Neural progenitor cell (in vitro differentiated cells): ENCODE results near the gene SERPINB6. TPM values are rescaled to one million over a fixed set of nuclear protein-coding genes. Genes with fewer than 3 reads are reported as not detected.

Source experiments
- DNase-seq: peaks from one replicate; pipeline ENCODE4 v3.0.0-alpha.2; 2016; ENCODE audit warnings: low spot score
- H2AFZ ChIP-seq: fragments of 200-600 bp; sonication (generic); replicated peaks from 2 replicates; pipeline ENCODE4 v1.6.1; 2016; ENCODE audit warnings: antibody characterized with exemption
- H3F3A ChIP-seq: fragments of 200-600 bp; sonication (generic); 2 replicates; pipeline ENCODE4 v1.6.1; 2016; ENCODE audit warnings: antibody characterized with exemption, low read depth
- H3K27ac ChIP-seq: fragments of 200-600 bp; sonication (generic); 2 replicates; pipeline ENCODE4 v1.5.1; 2016; ENCODE audit warnings: mild to moderate bottlenecking
- H3K27me3 ChIP-seq: fragments of 200-600 bp; sonication (generic); 2 replicates; pipeline ENCODE4 v1.6.1; 2016; ENCODE audit warnings: mild to moderate bottlenecking, moderate library complexity
- H3K36me3 ChIP-seq: fragments of 200-600 bp; sonication (generic); 2 replicates; pipeline ENCODE4 v1.5.1; 2016
- H3K4me1 ChIP-seq: fragments of 200-600 bp; sonication (generic); 2 replicates; pipeline ENCODE4 v1.6.1; 2016; ENCODE audit warnings: mixed run types
- H3K4me2 ChIP-seq: fragments of 200-600 bp; sonication (generic); 2 replicates; pipeline ENCODE4 v1.6.1; 2016
- H3K4me3 ChIP-seq: fragments of 200-600 bp; sonication (generic); 2 replicates; pipeline ENCODE4 v1.5.1; 2016
- H3K79me2 ChIP-seq: fragments of 200-600 bp; sonication (generic); 2 replicates; pipeline ENCODE4 v1.6.1; 2016; ENCODE audit warnings: low read depth
- H3K9ac ChIP-seq: fragments of 200-600 bp; sonication (generic); 2 replicates; pipeline ENCODE4 v1.6.1; 2016
- H3K9me3 ChIP-seq: fragments of 200-600 bp; sonication (generic); 2 replicates; pipeline ENCODE4 v1.5.1; 2016; ENCODE audit warnings: low read depth
- H4K20me1 ChIP-seq: fragments of 200-600 bp; sonication (generic); 2 replicates; pipeline ENCODE4 v1.6.1; 2016; ENCODE audit warnings: low read depth
- H3K27ac Mint-ChIP-seq: 3 replicates; pipeline ENCODE4 v1.8.0; 2021; ENCODE audit warnings: mixed read lengths
- H3K27me3 Mint-ChIP-seq: 2 replicates; pipeline ENCODE4 v1.8.0; 2022; ENCODE audit warnings: low read depth, mild to moderate bottlenecking, inconsistent platforms, moderate library complexity, mixed read lengths; ENCODE audit not compliant: insufficient read depth
- H3K36me3 Mint-ChIP-seq: 3 replicates; pipeline ENCODE4 v1.8.0; 2021; ENCODE audit warnings: mixed read lengths
- H3K4me1 Mint-ChIP-seq: 3 replicates; pipeline ENCODE4 v1.8.0; 2021; ENCODE audit warnings: mixed read lengths
- H3K4me3 Mint-ChIP-seq: 3 replicates; pipeline ENCODE4 v1.8.0; 2021; ENCODE audit warnings: mild to moderate bottlenecking, moderate library complexity, mixed read lengths
- H3K9me3 Mint-ChIP-seq: 3 replicates; pipeline ENCODE4 v1.8.0; 2020; ENCODE audit warnings: mixed read lengths
- EZH2 ChIP-seq: fragments of 200-600 bp; sonication (generic); IDR thresholded peaks from 2 replicates; pipeline ENCODE4 v1.6.1; 2017; ENCODE audit warnings: antibody characterized with exemption, mild to moderate bottlenecking, moderate library complexity
- EZH2phosphoT487 ChIP-seq: fragments of 200-600 bp; sonication (generic); IDR thresholded peaks from 2 replicates; pipeline ENCODE4 v1.6.1; 2017; ENCODE audit warnings: antibody characterized with exemption
- total RNA-seq: library from RNA; depleted of rRNA; stranded (reverse); fragments of >200 nt; gene quantifications from 2 replicates; pipeline ENCODE4 v1.2.3, GENCODE V29; 2015; ENCODE audit warnings: low replicate concordance
- TF ChIP-seq, protein P1 (sequence below): fragments of 200-600 bp; sonication (generic); IDR thresholded peaks from 2 replicates; pipeline ENCODE4 v1.5.1; 2017; ENCODE audit warnings: antibody characterized with exemption, mild to moderate bottlenecking

SERPINB6 gene
- total RNA-seq, 1 donor from 2014 or later = 13.3 TPM

DNA sequence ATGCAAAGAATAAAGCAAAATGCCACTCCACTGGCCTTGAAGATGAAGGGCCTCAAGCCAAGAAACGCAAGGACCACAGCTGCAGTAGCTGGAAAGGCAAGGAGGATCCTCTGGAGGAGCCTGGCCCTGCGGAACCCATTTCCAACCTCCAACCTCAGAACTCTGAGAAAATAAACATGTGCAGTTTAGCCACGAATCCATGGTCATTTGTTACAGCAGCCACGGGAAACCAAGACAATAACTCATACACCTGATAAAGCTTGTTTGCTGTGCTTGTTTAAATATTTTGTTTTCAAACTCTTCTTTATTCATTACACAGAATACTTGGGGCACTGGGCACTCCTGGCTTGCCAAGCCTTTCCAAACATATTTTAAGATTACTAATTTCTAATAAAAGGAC, 10.4 kb downstream of the SERPINB6 start:
- Histone ChIP-seq H3K9ac (no peak overlapping the region), H4K20me1 (no peaks in the 10 kb centered on the region), H3K4me2 (no peak overlapping the region), H3K36me3 (no peaks in the 10 kb centered on the region), H3K27ac (no peak overlapping the region), H2AFZ (no peak overlapping the region), H3K9me3 (no peaks in the 10 kb centered on the region), H3K4me1 (peaks cover 22% of the 10 kb centered on the region), H3K4me3 (no peak overlapping the region), H3K79me2 (no peaks in the 10 kb centered on the region), H3K27me3 (no peaks in the 10 kb centered on the region), H3F3A (peaks cover 6% of the 10 kb centered on the region)
- Mint-ChIP-seq H3K27ac (no peak overlapping the region), H3K4me1 (peaks cover 35% of the 10 kb centered on the region), H3K27me3 (peaks cover 10% of the 10 kb centered on the region), H3K36me3 (no peaks in the 10 kb centered on the region), H3K9me3 (no peaks in the 10 kb centered on the region), H3K4me3 (no peak overlapping the region)
- TF ChIP-seq EZH2phosphoT487 (no peak), EZH2 (no peak)
- TF ChIP-seq, protein P1, sequence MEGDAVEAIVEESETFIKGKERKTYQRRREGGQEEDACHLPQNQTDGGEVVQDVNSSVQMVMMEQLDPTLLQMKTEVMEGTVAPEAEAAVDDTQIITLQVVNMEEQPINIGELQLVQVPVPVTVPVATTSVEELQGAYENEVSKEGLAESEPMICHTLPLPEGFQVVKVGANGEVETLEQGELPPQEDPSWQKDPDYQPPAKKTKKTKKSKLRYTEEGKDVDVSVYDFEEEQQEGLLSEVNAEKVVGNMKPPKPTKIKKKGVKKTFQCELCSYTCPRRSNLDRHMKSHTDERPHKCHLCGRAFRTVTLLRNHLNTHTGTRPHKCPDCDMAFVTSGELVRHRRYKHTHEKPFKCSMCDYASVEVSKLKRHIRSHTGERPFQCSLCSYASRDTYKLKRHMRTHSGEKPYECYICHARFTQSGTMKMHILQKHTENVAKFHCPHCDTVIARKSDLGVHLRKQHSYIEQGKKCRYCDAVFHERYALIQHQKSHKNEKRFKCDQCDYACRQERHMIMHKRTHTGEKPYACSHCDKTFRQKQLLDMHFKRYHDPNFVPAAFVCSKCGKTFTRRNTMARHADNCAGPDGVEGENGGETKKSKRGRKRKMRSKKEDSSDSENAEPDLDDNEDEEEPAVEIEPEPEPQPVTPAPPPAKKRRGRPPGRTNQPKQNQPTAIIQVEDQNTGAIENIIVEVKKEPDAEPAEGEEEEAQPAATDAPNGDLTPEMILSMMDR = no peak
- DNase-seq = no peak

DNA sequence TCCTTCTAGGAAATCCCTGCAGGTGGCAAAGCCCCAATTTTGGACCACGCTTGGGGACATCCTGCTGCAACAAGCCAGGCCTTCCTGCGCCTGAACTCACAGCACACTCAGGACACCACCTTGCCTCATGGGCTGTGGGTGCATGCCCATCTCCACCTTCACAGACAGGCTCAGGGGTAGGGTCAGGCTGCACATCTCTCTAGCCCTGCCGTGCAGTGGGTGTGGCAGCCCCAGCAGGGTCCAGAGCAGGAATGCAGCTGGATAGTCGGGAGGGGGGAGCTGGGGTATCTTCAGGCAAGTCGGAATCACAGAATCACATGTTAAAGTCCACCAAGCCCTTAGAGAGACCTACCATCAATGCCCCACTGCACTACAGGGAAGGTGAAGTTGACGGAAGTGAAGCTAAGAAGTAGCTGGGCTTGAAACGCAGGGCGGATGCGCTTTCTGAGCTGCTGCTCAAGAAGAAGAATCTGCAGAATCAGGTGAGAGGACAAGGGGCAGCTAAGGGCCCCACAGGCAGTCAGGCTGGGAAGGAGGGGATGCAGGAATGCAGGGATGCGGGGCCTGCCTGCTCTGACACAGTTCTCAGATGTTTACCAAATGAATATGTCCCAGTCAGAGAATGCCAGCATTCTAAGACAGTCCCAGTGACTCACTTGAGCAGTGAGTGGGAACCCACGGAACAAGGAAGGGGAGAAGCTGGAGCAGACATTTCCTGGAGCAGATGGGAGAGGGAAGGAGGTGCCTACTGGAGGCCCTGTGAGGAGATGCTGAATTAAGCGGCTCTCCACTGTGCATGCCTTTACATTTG, 11.3 kb downstream of the SERPINB6 start:
- DNase-seq = peak; percentile 32
- Histone ChIP-seq H3K9me3 (no peaks in the 10 kb centered on the region), H2AFZ (no peak overlapping the region), H4K20me1 (no peaks in the 10 kb centered on the region), H3F3A (peaks cover 6% of the 10 kb centered on the region), H3K4me1 (peaks cover 22% of the 10 kb centered on the region), H3K27me3 (no peaks in the 10 kb centered on the region), H3K27ac (no peak overlapping the region), H3K79me2 (no peaks in the 10 kb centered on the region), H3K4me2 (peak overlapping the region; percentile 19), H3K36me3 (no peaks in the 10 kb centered on the region), H3K9ac (no peak overlapping the region), H3K4me3 (no peak overlapping the region)
- no peak for TF ChIP-seq EZH2
- TF ChIP-seq EZH2phosphoT487 = no peak
- TF ChIP-seq, protein P1 = no peak
- Mint-ChIP-seq H3K27me3 (peaks cover 10% of the 10 kb centered on the region), H3K4me1 (peaks cover 35% of the 10 kb centered on the region), H3K27ac (peak overlapping the region; percentile 79), H3K9me3 (no peaks in the 10 kb centered on the region), H3K36me3 (peaks cover 1% of the 10 kb centered on the region), H3K4me3 (no peak overlapping the region)

DNA sequence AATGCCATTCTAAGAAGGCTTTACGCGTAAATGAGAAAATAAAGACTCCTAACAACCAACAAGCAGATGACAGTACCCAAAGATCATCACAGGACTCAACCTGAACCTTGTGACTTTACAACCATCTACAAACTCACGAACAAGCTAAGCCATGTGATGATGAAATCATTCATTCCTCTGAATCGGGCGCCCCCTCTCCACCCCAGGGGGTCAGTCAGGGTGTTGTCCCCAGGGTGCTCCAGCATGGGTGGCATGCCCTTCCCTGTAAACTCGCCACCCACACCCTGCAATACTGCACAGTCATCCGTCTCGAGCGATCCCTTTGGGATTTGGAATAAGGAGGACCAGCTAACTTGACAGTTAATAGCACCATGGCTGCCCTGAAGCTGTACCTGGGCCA, 12.6 kb downstream of the SERPINB6 start:
- H3K9me3 ChIP-seq = no peaks in the 10 kb centered on the region
- no peak overlapping the region for H3K27ac Mint-ChIP-seq
- no peak for DNase-seq
- no peak overlapping the region for H3K9ac ChIP-seq
- no peak overlapping the region for H3K27ac ChIP-seq
- peaks cover 6% of the 10 kb centered on the region for H3F3A ChIP-seq
- no peak overlapping the region for H3K4me3 ChIP-seq
- no peaks in the 10 kb centered on the region for H3K9me3 Mint-ChIP-seq
- no peaks in the 10 kb centered on the region for H4K20me1 ChIP-seq
- TF ChIP-seq EZH2 = no peak
- TF ChIP-seq EZH2phosphoT487 = no peak
- TF ChIP-seq, protein P1 = no peak
- H3K27me3 Mint-ChIP-seq = peaks cover 12% of the 10 kb centered on the region
- H3K4me1 ChIP-seq = peaks cover 22% of the 10 kb centered on the region
- H3K4me3 Mint-ChIP-seq = no peak overlapping the region
- no peaks in the 10 kb centered on the region for H3K79me2 ChIP-seq
- no peaks in the 10 kb centered on the region for H3K27me3 ChIP-seq
- H3K4me1 Mint-ChIP-seq = peaks cover 37% of the 10 kb centered on the region
- no peak overlapping the region for H2AFZ ChIP-seq
- peaks cover 7% of the 10 kb centered on the region for H3K36me3 Mint-ChIP-seq
- H3K36me3 ChIP-seq = no peaks in the 10 kb centered on the region
- no peak overlapping the region for H3K4me2 ChIP-seq
